HFFc6 (cell line): Measurements from ENCODE around the gene SPATA6L. TPM values are rescaled to one million over a fixed set of nuclear protein-coding genes. Genes with fewer than 3 reads are reported as not detected.

ENCODE experiments used
- DNase-seq: peaks from one replicate; pipeline ENCODE4 v3.0.0-alpha.2; 2018
- H3K27ac Mint-ChIP-seq: 2 replicates; pipeline ENCODE4 v1.8.0; 2020; ENCODE audit warnings: mild to moderate bottlenecking, mixed read lengths
- H3K27me3 Mint-ChIP-seq: 2 replicates; pipeline ENCODE4 v1.8.0; 2021; ENCODE audit warnings: mild to moderate bottlenecking, moderate library complexity, mixed read lengths; ENCODE audit not compliant: insufficient read depth
- H3K36me3 Mint-ChIP-seq: 2 replicates; pipeline ENCODE4 v1.8.0; 2021; ENCODE audit warnings: low read depth, mixed read lengths
- H3K4me1 Mint-ChIP-seq: 2 replicates; pipeline ENCODE4 v1.8.0; 2020; ENCODE audit warnings: low read depth, mixed read lengths
- H3K4me3 Mint-ChIP-seq: 2 replicates; pipeline ENCODE4 v1.8.0; 2020; ENCODE audit warnings: mild to moderate bottlenecking, moderate library complexity, mixed read lengths
- H3K9me3 Mint-ChIP-seq: 2 replicates; pipeline ENCODE4 v1.8.0; 2020; ENCODE audit warnings: mild to moderate bottlenecking, mixed read lengths
- total RNA-seq, 6 experiments: library from RNA; stranded (reverse); fragmentation: NEBNext Ultra II Directional; extraction: Animal tissue kit (Norgen Biotek cat#: 25700); gene quantifications; 2 replicates in 1 of 6; 3 replicates in 5 of 6; pipeline ENCODE4 v1.2.3, GENCODE V29; 2021
- TF ChIP-seq, protein P1 (sequence below): fragments of 200-600 bp; sonication (generic); IDR thresholded peaks from 2 replicates; pipeline ENCODE4 v1.5.0; 2021; ENCODE audit warnings: antibody characterized with exemption, mild to moderate bottlenecking

Gene SPATA6L
- total RNA-seq, 6 experiments from 2014 or later, result 0.27 to 0.73 (median 0.54) TPM; not detected in 2

DNA sequence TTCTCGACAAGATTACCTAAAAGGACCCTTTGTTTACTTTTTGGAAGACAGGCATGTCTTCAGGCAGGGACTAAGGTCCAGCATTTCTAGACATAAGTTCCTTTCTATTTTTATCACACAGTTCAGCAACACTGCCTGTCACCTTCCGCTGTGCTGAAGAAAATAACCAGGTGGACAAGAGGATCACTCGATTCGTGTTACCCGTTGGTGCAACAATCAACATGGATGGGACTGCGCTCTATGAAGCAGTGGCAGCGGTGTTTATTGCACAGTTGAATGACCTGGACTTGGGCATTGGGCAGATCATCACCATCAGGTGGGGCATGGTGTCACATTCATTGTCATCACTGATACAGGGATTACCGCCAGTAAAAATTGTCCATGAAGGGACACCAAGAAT lies 89.8 kb downstream of the SPATA6L start:
- no peaks in the 10 kb centered on the region for H3K9me3 Mint-ChIP-seq
- TF ChIP-seq, protein P1, sequence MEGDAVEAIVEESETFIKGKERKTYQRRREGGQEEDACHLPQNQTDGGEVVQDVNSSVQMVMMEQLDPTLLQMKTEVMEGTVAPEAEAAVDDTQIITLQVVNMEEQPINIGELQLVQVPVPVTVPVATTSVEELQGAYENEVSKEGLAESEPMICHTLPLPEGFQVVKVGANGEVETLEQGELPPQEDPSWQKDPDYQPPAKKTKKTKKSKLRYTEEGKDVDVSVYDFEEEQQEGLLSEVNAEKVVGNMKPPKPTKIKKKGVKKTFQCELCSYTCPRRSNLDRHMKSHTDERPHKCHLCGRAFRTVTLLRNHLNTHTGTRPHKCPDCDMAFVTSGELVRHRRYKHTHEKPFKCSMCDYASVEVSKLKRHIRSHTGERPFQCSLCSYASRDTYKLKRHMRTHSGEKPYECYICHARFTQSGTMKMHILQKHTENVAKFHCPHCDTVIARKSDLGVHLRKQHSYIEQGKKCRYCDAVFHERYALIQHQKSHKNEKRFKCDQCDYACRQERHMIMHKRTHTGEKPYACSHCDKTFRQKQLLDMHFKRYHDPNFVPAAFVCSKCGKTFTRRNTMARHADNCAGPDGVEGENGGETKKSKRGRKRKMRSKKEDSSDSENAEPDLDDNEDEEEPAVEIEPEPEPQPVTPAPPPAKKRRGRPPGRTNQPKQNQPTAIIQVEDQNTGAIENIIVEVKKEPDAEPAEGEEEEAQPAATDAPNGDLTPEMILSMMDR, result no peak
- DNase-seq, result no peak
- no peak overlapping the region for H3K4me3 Mint-ChIP-seq
- peaks cover 10% of the 10 kb centered on the region for H3K27me3 Mint-ChIP-seq
- no peak overlapping the region for H3K27ac Mint-ChIP-seq
- H3K4me1 Mint-ChIP-seq, result no peaks in the 10 kb centered on the region
- no peaks in the 10 kb centered on the region for H3K36me3 Mint-ChIP-seq

DNA sequence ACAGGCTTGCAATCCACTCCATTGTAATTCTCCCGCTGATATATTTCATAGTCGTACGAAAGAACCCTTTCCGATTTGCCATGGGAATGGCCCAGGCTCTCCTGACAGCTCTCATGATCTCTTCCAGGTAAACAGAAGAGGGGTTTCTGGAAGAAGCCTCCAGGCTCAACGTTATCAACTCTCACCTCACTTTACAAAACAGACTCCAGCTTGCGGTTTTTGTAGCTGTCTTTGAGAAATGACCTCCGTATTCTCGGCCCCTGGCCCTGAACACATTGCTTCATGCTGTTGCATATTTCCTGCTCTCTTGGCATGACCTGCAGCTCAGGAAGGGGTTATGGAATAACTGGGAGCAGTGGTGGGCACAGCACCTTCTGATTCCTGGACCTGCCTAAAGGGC lies 90.3 kb downstream of the SPATA6L start:
- H3K4me3 Mint-ChIP-seq, result no peak overlapping the region
- no peaks in the 10 kb centered on the region for H3K9me3 Mint-ChIP-seq
- H3K4me1 Mint-ChIP-seq, result no peaks in the 10 kb centered on the region
- no peak overlapping the region for H3K27ac Mint-ChIP-seq
- DNase-seq, result no peak
- TF ChIP-seq, protein P1, result no peak
- no peaks in the 10 kb centered on the region for H3K36me3 Mint-ChIP-seq
- H3K27me3 Mint-ChIP-seq, result peaks cover 10% of the 10 kb centered on the region

DNA sequence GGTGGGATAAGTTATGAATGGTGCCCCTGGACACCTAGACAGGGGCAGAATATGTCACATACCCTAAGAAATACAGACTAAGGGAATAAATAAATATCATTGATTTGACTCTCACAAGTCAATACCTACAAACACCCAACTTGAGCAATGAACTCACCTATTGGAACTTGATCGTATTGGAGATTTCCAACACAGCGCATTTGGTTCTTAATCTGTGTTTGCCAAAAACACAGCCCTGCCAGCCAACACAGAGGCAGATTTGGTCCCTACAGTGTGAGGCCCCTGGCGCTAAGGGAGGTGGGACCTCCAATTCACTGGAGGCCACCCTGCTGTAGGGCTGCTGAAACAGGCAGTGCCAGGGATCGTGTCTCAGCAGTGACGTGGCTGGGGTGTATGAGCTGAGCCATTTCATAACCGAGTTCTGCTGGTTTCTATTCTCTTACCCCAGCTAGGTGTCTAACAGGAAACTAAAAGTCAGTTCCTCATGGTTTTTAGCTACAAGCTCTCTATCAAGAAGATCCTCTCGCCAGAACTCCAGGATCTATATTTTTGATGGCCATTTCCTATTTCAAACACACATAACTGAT lies 91.5 kb downstream of the SPATA6L start:
- DNase-seq, result no peak
- H3K27ac Mint-ChIP-seq, result no peak overlapping the region
- TF ChIP-seq, protein P1, result no peak
- H3K36me3 Mint-ChIP-seq, result no peaks in the 10 kb centered on the region
- no peaks in the 10 kb centered on the region for H3K4me1 Mint-ChIP-seq
- peaks cover 10% of the 10 kb centered on the region for H3K27me3 Mint-ChIP-seq
- H3K9me3 Mint-ChIP-seq, result no peaks in the 10 kb centered on the region
- H3K4me3 Mint-ChIP-seq, result no peak overlapping the region

DNA sequence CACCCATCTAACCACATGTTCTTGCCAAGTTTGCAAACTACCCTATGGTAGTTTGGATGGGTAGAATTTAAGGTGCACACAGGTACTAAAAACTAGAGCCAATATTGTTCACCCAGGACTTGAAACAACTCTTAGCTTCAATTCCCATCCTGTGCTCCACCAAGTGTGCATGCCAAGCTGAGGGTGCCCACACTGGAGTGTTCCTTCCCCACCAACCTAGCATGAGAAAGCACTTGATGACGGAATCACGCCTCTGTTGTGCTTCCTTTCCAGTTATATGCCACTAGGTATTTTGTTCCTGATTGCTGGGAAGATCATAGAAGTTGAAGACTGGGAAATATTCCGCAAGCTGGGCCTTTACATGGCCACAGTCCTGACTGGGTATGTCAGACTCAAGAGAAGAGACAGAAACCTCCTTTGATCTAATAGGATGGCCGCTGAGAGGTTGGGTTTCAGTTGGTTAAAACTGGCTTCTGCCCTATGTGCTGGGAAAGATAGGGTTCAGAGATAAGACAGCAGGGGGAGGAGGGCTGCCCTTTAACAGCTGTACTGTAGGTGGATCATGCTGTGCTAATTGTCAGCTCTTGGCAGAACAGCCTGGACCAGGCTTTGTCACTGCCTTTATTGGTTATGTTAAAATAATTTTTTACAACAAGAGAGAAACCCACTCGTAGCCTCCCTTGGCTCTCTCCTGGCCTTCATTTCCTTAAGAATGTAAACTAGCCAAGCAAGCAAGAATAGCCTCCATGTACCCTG lies 92.5 kb downstream of the SPATA6L start:
- no peak overlapping the region for H3K27ac Mint-ChIP-seq
- no peaks in the 10 kb centered on the region for H3K4me1 Mint-ChIP-seq
- no peaks in the 10 kb centered on the region for H3K36me3 Mint-ChIP-seq
- TF ChIP-seq, protein P1, result no peak
- peaks cover 7% of the 10 kb centered on the region for H3K27me3 Mint-ChIP-seq
- DNase-seq, result no peak
- no peaks in the 10 kb centered on the region for H3K9me3 Mint-ChIP-seq
- H3K4me3 Mint-ChIP-seq, result no peak overlapping the region

DNA sequence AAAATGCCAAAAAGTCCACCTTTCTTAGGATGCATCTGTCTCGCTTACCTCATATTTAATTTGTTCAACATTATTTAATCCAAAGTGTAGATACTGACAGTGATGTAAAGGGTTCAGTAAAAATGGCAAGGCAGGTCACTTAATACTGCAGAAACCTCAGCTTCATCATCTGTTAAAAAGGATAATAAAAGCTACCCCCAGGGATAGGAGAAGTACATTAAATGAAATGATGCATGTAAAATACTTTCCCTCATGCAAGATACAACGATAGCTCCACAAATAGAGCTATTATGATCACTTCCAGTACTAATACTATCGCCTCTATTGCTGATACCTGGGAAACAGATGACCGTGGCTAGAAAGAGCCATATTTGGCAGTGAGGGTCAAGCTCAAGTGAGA lies 93.1 kb downstream of the SPATA6L start:
- Mint-ChIP-seq H3K4me3 (no peak overlapping the region), H3K27ac (no peak overlapping the region), H3K27me3 (peaks cover 4% of the 10 kb centered on the region), H3K4me1 (no peaks in the 10 kb centered on the region), H3K9me3 (no peaks in the 10 kb centered on the region), H3K36me3 (no peaks in the 10 kb centered on the region)
- TF ChIP-seq, protein P1, result no peak
- DNase-seq, result no peak
